ENCODE data around the gene CBFA2T3.
"Not testable (repeated sequence)": the region's sequence is repeated elsewhere in the genome, so short reads cannot be mapped to it uniquely, and the experiment has no call there.

The CBFA2T3 gene

DNA sequence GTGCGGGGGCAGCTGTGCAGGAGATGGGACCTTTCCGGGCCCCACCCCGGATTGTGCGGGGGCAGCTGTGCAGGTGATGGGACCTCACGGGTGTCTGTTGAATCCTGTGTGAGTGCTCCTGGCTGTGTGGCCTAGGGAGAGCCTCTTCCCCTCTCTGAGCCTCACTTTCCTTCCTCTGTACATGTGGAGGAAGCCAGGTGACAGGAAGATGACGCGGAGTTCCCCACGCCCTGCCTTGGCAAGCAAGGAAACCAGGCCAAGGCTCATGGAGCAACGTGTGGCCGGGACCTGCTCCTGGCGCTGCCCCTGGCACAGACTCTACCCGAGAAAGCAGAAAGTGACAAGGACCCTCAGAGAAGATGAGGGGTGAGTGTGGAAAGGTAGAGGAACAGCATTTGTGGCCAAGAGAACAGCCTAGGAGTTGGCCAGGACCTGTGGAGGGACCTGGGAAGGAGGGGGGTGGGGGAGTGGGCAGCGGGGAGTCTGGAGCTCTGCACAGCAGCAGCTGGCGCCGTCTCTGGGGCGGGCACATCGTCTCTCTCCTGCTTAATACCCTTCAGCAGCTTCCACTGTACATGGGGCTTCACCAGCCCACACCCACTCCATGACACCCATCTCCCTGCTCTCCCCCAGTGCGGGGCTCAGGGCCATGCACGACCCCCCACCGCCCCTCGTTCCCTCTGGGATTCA lies 72.2 kb downstream of the CBFA2T3 start:
- DNase-seq, result no peak

DNA sequence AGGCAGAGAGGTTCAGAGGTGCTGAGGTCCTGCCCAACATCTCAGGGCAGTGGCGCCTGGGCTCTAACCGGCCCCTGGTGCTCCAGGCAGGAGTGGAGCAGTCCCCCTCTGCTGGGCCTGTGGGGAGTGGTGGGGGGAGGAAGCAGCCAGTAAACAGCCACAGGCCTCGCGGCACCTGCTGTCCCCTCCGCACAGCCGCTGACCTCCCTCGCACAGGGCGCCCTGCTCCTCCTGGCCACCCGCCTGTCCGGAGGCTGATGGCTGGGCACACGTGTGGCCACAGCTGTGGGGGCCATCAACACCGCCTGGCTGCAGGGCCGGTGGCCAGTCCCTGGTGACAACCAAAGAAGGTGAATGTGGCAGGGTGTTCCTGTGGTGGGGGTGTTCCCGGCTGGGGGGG lies 73.7 kb downstream of the CBFA2T3 start:
- no peak for DNase-seq

DNA sequence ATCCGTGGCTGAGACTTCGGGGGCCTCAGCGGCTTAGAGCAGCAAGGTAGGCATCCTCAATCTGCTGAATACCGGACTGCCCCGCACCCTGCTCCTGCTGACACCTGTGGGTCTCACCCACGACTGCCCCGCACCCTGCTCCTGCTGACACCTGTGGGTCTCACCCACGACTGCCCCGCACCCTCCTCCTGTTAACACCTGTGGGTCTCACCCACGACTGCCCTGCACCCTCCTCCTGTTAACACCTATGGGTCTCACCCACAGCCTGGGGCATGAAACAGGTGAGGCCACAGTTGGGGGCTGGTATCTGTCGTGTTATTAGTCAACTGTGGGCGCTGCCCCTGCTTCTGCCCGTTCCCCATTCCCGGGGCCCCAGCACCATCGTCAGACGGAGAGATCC lies 74.3 kb downstream of the CBFA2T3 start:
- DNase-seq, result no peak

DNA sequence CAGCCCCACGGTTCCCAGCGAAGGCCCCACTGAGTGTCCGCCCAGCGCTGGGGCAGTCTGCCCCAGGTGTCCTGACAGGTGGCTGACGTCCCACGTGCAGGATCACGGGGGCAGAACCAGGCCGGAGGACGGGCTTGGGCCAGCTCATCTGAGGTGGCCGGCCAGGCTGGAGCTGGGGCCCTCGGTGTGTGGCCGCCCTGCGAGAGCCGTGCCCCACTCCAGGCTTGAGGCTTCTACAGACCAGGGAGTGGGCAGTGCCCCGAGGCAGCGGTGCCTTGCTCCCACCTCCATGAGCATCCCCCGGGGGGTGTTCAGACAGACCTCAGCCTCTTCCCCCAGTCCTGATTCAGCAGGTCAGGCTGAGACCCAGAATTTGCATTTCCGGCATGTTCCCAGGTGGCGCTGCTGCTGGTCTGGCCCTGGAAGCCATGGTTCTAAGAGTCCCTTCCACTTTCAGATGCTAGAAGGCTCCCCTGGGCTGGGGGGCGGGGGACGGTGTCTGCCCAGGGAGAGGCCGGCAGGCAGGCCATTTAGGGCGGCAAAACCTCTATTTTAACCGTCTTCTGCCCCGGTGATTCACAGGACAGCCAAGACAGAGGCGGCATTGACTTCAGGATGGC lies 75.2 kb downstream of the CBFA2T3 start:
- DNase-seq, result no peak

DNA sequence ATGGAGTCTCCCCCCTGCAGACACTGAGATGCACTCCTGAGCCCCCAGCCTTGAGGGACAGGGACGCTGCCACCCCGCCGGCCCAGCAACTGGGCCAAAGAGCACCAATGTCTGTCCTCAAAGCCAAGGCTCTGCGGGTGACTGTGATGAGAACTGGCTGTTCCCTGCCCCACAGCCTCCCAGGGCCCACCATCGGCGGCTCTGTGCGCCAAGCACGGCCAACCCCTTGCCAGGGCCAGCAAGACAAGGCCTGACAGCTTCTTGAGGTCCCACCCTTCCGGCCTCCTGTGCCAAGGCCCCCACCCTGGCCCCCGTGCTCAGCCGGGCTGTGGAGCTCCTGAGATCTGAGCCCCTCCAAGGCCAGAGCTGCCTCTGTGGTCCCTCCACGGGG lies 76.3 kb downstream of the CBFA2T3 start:
- no peak for DNase-seq

DNA sequence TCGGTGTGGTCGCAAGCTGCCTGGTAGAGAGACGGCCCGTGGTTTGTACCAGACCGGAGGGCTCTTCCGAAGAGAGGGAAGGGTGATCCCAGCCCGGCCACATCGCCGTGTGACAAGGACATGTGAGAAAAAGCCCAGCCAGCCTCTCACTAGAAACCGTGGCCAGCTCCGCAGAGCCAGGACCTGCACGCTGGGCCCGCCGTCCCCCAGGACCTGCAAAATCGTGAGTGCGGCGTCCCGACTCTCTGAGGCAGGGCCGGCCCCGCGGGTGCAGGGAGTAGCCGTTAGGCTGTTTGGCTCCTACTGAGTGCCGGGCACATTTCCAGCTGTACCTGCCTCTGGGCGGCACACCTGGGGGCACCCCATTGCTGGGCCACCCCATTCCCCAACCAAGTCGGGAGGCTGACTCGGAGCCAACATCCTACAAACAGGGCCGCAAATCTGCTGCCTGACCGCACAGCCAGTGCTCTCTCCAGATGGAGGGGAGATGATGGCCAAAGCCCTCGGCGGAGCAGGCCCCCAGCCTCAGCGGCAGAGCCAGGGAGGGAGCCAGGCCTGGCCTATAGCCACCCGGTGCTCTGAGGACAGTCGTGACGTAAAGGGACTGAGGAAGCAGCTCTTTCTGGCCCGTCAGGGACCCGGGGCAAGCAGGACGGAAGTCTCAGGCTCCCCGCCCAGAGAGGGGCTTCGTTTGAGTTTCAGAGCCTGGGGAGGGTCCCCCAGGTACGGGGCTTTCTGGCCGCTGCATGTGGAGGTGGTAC lies 76.9 kb downstream of the CBFA2T3 start:
- DNase-seq, result no peak

DNA sequence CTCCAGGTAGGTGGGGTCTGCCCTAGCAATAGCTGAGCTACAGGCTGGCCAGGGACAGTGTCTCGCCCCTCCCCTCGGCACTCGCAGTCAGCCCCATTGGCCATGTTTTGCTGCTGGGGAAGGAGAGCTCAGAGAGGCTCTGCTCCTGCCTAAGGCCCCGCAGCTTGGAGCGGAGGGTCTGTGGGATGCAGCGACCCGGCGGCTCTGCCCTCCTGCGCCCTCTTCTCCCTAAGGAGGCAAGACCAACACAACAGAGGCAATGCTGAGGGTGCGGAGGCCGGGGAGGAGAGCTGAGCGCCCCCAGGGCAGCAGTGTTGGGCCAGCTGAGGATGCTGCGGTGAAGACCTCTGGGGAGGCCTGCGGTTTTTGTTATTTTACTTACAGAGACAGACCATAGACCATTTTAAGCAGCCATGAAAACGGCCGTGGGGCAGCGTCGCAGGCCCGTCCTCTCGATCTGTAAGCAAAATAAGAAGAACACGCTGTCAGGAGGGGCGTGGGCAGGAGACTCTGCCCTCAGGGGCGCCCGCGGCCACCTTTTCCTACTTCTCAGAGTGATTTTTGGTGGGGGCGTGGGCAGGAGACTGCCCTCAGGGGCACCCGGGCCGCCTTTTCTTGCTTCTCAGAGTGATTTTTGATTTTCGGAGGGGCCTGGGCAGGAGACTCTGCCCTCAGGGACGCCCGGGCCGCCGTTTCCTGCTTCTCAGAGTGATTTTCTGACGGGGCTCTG lies 79.1 kb downstream of the CBFA2T3 start:
- no peak for DNase-seq

DNA sequence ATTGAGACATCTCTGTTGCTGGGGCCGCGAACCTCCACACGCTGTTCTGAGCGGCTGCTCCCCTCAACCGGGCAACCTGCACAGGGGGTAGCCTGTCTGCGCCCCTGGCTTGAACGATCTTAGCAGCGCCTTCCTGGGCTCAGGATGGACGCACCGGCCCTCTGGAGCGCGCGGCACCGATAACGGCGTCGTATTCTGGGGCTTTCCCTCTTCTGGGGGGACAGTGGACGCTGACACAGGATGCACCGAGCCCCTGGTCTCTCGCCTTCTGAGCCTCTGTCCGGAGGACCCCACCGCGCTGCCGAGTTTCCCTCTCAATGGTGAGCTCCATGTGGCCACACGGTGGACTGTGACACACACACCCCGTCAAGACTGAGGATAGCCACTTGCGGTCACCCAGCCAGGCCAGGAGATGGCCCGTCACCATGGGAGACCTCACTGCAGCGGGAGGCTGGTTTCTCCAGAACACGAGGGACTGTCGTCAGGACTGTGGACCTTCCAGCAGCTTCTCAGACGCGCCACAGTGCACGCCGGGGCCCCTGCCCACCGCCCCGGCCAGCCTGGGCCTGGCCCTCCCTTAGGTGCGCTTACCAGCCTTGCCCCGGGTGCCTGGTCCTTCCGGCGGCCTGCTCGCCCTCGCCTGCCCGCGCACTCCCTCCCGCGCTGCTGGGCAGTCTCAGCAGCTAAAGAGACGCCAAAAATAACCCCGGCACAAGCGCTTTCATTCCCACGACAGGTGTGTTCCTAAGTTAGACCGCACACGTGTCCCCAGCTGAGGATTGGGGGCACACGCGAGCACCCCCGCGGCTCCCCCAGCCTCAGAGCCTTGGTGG lies 80.6 kb downstream of the CBFA2T3 start:
- DNase-seq, result no peak

DNA sequence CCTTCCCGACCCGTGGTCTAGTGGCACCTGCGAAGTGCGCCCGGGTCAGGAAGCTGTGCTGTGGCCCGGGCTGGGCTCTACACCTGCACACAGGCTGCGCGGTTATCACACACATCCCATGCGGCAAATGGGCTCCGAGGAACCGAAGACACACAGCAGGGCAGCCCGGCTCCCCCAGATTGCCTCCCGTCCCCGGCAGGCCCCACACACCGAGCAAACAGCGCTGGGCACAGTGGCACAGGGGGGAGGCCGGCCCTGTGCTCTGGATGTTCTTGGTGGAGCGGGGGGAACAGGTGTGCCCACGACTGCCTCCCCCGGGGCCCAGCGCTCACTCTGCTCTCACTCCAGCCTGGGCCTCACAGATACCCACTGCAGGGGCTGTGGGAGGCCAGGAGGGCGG lies 81.7 kb downstream of the CBFA2T3 start:
- no peak for DNase-seq

DNA sequence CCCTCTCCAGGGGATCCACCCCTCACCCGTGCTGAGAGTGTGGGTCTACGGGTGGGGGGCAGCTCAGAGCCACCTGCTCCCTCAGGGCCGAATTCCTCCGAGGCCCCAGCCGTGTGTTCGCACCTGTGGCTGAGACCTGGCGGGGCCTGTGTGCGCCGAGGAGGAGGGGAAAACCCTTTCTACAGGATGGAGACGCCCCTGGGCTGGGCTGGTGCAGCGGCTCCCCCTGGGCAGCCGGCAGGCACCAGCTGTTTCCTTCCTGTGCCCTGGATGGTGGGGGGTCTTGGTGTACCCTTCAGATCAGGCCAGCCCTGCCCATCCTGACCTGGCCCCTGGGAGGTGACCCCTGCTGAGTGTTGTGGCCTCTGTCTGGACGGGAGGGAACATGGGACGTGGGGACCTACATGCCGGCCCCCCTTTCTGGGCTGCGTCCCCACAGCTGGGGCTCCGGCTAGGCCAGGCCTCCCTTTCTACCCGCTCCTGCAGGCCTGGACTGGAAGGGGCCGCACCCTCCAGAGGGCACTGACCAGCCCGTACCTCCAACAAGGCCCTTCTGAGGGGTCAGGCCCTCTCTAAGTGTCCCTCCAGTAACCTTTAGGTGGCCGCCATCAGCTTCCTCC lies 82.2 kb downstream of the CBFA2T3 start:
- no peak for DNase-seq

DNA sequence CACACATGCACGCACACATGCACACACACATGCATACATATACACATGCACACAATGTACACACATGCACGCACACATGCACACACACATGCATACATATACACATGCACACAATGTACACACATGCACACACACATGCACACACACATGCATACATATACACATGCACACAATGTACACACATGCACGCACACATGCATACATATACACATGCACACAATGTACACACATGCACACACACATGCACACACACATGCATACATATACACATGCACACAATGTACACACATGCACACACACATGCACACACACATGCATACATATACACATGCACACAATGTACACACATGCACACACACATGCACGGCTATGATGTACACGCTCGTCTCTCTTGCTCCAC lies 82.7 kb downstream of the CBFA2T3 start:
- DNase-seq, result not testable (repeated sequence)

DNA sequence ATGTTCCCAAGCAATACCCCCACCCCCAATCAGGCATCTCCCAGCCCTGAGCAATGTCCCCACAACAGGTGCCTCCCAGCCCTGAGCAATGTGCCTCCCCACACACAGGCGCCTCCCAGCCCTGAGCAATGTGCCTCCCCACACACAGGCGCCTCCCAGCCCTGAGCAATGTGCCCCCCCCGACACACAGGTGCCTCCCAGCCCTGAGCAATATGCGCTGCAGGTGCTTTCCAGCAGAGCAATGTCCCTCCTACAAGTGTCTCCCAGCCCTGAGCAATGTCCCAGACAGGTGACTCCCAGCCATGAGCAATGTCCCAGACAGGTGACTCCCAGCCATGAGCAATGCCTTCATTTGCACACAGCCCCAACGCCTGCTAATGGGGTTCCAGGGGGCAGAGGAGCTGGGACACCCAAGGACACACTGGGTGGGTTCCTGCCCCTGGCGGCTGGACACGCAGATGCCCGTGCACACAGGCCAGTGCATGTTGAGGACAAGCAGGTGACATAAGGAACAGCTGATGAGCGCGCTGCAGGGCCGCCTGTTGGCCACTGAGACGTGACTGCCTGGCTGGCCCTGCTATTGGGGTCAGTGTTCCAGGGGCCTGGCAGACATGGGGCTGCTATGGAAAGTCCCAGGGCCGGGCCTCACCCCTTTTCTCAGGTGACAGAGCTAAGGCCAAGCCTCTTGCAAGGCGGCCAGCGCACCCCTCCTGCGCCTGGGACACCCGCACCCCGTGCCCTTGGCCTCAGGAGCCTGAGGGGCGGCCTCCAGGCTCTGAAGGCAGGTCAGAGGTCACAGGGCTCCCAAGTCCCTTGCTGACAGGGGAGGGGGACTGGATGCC lies 83.7 kb downstream of the CBFA2T3 start:
- no peak for DNase-seq

DNA sequence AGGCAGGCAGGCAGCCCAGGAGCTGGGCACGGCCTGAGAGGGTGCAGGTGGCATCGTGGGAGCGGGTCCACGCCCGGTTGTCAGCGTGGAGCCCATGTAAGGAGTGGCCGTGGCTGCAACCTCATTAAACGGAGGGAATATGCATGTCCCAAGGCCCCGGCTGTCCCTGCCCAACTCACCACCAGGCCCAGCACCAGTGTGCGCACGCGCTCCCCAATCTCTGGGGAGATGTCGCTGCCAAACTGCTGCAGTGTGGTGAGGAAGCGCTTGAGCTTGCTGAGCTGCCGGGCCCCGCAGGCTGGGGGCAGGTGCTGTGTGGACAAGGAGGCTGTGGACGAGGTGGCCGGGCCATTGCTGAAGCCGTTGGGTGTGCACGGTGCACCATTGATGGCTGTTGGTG lies 84.9 kb downstream of the CBFA2T3 start:
- DNase-seq, result no peak

DNA sequence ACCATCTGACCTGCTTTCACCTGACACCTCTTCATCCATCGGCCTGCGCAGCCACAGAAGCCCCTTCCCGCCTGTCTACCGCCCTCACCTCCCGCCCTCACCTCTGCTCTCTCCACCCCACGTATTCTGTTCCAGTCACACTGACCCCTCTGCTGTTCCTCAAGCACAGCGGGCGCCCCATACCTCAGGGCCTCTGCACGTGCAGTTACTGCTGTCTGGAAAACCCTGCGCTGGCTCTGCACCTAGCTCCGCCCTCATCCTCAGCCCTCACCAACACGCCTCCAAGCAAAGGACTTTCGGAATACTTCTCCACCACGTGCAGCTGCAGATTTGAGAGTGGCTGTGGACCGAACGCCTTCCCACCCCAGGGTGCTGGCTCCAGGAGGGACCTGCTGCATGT lies 85.9 kb downstream of the CBFA2T3 start:
- DNase-seq, result no peak

DNA sequence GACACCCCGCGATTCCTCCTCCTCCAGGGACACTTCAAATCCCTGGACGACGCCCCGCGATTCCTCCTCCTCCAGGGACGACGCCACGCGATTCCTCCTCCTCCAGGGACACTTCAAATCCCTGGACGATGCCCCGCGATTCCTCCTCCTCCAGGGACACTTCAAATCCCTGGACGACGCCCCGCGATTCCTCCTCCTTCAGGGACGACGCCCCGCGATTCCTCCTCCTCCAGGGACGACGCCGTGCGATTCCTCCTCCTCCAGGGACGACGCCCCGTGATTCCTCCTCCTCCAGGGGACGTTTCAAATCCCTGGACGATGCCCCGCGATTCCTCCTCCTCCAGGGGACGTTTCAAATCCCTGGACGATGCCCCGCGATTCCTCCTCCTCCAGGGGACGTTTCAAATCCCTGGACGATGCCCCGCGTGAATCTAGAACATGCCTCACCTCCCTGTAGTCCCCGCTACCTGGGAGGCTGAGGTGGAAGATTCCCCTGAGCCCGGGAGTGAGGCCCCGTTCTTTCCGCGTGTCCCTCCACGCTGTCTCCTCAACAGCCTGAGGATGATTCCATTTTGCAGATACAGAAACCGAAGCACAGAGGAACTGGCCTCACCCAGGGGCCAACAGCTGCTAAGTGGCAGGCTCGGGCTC lies 87.2 kb downstream of the CBFA2T3 start:
- not testable (repeated sequence) for DNase-seq

DNA sequence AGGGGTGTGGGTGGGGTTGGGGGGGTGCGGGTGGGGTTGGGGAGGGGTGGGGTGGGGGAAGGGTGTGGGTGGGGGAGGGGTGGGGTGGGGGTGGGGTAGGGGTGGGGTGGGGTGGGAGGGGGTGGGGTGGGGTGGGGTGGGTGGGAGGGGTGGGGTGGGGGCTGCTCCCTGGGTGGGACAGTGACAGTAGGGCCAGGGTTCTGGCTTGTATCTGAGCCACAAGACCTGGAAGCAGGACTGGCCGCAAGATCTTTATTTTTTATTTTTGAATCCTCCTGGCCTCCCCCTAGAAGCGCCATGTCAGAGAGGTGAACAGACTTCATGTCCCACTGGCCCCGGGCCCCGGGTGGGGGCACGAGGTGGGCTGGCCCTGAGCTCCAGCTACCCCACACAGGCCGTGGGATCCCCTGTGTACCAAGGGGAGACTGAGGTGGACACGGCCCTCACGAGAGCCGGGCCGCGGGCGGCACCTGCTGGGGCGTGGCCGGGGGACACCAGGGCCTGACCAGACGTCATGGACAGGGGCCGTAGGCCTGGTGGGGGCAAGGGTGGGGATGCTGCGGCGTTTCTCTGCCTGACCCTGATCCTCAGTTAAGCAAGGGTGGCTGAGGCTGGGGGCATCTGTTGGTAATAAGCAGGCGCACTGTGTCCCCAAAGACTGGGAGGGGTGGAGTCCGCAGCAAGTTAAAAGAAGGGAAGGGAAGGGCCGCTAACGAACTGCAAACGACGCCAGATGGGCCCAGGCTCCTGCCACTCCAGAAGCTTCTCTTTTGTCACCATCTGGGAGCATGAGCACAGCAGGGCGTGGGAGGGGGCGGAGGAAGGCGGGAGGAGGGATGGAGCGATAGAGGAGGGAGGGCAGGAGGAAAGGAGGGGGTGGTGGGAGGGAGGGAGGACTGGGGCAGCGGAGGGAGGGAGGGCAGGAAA lies 88.3 kb downstream of the CBFA2T3 start:
- DNase-seq, result peak; percentile 66

DNA sequence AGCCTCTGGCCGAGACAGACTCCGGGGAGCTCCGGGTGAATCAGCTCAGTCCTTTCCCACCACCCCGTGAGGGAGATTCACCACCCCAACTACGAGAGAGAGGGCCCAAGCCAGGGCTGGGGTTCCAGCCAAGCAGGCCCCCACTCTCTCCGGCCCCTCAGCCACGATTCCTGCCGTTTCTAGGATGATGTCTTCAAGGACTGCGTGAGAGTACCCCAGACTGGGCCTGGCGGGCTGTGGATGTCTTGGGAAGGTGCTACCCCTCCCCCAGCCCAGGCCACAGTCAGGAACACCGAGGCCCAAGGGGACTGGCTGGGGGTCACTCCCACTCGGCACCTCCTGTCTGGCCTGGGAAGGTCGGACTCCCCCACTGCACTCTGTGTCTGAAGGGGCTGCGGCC lies 89.0 kb downstream of the CBFA2T3 start:
- no peak for DNase-seq

DNA sequence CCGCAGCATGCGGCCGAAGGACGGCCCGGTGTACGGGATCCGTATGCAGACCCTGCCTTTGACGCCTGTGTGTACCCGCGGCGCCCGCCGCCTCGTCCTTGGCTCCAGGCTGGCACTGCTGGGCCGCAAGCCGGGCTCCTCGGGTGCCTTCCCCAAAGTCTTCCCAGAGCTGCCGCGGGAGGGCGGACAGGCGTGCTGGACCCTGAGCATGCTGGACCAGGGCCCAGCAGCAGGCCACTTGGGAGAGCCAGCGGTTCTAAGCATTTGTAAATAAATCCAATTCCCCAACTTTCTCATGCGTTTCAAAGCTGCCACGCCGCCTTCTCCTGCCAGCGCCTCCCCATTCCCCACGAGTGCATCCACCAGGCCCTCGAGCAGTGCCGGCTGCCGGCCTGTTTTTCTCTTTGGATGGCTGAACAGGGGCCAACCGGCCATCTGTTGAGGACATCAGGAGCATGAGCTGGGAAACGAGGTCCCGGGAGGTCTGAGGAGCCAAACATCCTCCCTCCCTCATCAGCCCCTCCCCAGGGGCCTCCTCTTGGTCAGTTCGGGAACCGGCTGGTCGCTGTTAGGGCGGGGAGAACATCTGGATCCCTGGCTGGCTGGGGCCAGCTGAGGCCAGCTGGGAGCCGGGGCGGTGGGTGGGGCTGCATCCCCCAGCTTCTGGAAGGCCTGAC lies 90.0 kb downstream of the CBFA2T3 start:
- DNase-seq, result no peak

DNA sequence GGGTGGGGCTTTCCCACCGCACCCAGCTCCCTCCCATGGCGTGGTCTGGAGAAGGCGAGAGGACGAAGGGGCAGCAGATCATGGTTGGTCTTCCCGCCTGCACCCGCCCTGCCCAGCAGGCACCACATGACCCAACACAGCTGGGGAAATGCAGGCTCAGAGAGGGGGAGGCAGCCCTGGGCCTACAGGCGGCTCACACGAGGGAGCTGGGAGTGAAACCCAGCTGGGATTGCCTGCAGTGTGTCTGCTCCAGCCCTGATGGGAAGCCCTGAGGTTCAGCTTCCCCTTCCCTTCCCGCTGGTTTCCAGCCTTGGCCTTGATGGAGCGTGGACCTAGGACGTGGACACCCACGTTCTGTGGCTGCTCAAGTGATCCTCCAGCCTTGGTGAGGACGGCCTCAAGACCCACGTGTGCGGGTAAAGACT lies 90.6 kb downstream of the CBFA2T3 start:
- DNase-seq, result no peak

All from DMS153 (cell line).